GM18520 (cell line): Measurements from ENCODE around the gene RSPRY1.

Source experiments
- ATAC-seq: cut with Tn5 transposase; IDR thresholded peaks from one replicate; pipeline ENCODE4 v1.9.1; 2021; ENCODE audit not compliant: unreplicated experiment

Gene RSPRY1

DNA sequence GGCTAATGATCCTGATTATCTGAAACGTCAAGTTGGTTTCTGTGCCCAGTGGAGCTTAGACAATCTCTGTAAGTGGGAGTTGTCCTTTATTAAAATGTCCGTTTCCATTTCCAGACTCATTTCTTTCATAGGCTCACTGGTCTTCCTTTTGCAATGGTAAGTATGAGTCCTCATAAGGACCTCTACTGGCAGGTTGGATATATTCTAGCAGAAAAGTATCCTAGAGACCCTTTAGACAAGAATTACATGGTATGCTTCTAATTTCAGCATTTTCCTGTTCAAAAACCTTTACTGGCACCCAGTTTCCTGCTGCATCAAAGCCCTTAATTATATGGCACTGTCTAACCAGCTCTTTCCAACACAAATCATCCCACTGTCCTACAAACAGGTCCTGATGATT is 30.8 kb downstream of the RSPRY1 start:
- ATAC-seq = no peak

- ATAC-seq = no peak
These were observed 36.9 kb downstream of the RSPRY1 start for GRCh38 chr16:57223057-57223456.

- no peak for ATAC-seq
These were observed 38.7 kb downstream of the RSPRY1 start for GRCh38 chr16:57224651-57225335.

DNA sequence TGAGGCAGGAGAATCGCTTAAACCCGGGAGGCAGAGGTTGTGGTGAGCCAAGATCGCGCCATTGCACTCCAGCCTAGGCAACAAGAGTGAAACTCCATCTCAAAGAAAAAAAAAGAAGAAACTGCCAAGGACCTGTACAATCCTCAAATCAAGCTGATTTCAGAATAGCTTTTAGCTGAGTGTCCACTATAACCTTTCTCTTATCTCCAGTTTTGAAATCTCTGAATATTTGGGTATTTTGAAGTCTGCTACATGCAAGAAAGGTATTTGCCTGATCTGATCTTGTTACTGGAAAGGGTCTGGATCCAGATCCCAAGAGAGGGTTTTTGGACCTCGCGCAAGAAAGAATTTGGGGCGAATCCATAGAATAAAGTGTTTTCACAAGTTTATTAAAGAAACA is 39.8 kb downstream of the RSPRY1 start:
- no peak for ATAC-seq

DNA sequence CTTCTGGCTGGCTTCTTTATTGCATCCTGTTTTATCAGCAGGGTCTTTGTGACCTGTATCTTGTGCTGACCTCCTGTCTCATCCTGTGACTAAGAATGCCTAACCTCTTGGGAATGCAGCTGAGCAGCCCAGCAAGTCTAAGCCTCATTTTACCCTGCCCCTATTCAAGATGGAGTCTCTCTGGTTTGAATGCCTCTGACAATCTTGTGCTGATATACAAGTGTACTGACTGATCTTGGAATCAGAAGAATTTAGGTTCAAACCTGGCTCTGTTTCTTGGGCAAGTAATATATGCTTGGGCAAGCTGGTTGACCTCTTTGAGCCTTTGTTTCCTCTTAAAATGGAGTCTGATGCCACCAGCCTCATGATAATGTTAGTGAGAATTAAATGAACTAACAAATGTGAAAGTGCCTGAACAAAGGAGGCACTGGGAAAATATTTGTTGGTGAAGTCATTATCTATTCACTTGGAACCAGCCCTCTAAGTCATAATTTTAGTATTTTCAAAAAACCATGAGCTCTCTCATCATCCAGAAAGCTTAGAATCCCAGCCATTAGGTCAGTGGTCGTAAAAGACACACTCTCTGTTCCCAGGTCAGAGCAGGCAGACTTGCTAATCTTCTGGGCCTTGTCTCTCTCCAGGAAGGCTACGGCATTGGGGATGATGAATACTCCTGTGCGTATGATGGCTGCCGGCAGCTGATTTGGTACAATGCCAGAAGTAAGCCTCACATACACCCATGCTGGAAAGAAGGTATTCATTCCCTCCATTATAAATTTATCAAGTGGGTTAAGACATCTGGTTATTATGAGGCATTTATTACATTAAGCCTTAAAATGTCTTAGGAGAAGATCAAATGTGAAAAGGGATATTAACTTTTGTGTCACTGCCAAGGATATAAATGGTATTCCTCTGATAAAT is 40.8 kb downstream of the RSPRY1 start:
- ATAC-seq = no peak

DNA sequence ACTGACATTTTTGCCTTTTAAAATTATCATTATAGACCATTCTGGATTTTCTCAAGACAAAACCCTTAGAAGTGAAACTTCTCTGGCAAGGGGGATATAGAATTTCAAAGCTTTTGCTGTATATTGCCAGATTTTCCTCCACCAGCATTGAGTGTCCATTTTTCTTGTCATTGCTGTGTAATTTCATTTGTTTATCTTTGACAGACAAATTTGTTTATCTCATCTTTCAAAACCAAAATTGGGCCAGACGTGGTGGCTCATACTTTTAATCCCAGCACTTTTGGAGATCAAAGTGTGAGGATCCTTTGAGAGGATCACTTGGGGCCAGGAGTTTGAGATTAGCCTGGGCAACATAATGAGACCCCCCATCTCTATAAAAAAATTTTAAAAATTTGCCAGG is 43.0 kb downstream of the RSPRY1 start:
- ATAC-seq = no peak

DNA sequence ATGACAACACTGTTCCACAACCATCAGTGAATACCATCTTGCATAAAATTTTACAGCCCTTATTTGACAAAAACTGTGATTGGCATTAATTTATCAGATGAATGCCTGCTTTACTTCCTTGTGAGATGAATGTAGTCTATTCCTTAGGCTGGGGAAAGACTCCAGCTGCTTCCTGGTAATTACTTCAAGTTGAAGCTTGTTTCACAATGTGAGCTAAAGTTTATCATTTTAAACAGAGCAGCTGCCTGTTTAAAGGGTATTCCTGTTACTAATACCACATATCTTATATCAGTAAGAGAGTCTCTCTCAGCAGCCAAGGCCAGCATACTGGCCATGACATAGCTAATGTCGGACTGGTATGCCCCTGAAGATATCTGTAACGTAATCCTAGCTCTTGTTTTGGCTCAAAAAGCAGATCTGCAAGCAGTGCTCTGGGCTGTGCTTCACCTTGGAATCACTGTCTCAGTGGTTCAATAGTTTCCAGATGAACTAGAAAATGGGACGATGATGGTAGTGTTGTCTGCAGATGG is 45.8 kb downstream of the RSPRY1 start:
- no peak for ATAC-seq

GRCh38 chr16:57233944-57234706 is 48.0 kb downstream of the RSPRY1 start:
- no peak for ATAC-seq

DNA sequence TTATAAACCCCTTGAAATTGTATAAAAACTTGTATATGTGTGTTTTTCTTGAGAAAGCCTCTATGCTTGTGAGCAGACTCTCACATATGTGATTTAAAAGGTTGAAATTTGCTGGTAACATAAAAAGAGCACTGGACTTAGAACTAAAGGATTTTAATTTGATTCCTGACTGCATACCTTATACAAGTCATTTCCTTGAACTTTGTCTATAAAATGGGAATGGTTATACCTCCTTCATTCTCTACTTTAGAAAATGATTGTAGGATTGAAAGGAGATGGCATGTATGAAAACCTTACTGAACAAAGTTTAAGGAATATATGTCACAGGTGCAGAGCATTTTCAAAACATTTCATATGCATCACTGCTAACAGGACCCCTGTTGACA is 48.6 kb downstream of the RSPRY1 start:
- no peak for ATAC-seq

- no peak for ATAC-seq
These were observed 49.2 kb downstream of the RSPRY1 start for GRCh38 chr16:57235128-57236021.

GRCh38 chr16:57236022-57236350 is 49.9 kb downstream of the RSPRY1 start:
- no peak for ATAC-seq

DNA sequence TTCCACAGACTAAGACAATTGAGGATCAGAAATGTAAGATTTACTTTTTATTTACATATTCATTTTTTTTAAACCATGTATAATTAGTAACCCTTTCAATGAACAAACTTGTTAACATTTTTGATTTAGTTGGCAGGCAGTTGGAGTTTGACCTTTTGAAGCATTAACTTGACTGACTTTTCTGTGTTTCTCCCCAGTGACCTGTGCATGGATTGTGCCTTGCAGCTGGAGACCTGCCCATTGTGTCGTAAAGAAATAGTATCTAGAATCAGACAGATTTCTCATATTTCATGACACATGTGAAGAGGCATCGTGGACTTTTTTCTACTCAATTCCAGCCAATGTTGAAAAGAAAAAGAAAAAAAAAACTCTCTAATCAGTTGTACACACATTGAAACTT is 52.6 kb downstream of the RSPRY1 start:
- no peak for ATAC-seq

GRCh38 chr16:57239107-57239506 is 53.0 kb downstream of the RSPRY1 start:
- no peak for ATAC-seq

DNA sequence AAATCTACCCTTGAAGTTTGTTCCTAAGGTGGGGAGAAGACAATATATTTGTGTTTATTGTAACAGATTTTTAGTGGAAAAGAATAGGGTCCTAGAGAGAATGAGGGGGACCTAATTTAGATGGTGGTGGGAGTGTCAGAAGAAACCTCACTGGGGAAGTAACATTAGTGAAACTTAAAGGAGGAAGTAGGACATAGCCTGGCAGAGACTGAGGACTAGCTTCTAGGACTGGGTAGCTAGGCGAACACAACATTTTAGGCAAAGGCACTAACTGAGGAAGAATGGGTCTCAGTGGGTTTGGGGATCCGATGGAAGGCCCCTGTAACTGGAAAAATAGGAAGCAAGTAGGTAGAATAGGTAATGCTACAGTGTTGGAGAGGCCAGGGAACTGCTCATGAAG is 54.7 kb downstream of the RSPRY1 start:
- ATAC-seq = no peak

GRCh38 chr16:57242650-57243049 is 56.5 kb downstream of the RSPRY1 start:
- ATAC-seq = no peak

- ATAC-seq = no peak
These were observed 58.3 kb downstream of the RSPRY1 start for GRCh38 chr16:57244463-57244766.

- ATAC-seq = peak; percentile 94
These were observed 58.8 kb downstream of the RSPRY1 start, which contains the start of gene ARL2BP for GRCh38 chr16:57244767-57245471. Gene ARL2BP, plus strand, starts transcription at chr16:57245259. Its CDS starts 109 bp downstream, at chr16:57245368.

DNA sequence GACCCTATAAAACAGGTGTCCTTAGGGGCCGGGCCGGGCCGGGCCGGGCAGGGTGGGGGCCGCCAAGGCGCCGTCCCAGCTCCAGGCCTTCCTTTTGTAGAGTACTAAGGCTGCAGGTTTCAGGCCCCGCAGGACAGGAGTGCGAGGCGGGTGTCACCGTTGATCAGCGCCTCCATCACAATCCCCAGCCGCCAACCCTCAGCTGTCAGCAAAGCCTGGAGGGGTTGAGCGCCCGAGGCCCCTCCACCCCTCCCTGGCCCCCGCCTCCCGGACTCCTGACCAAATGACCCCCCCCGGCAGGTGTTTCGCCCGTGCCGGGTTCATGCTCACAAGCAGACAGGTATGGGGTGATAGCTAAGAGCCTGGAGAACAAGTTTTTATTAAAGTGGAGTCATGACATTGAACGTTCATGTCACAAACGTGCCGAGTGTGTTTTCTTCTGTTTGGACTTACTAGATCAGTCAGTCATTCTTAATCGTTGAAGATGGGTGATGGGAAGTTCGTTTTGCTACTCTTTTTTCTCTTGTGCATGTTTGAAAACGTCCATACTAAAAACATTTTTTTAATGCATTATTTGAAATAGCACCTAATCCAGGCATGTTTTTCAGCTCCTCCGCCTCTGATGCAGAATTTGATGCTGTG is 59.5 kb downstream of the RSPRY1 start:
- ATAC-seq = no peak

GRCh38 chr16:57251352-57251751 is 65.2 kb downstream of the RSPRY1 start:
- ATAC-seq = no peak
